ENCODE results near the gene PCNX2. TPM values are rescaled to one million over a fixed set of nuclear protein-coding genes. Genes with fewer than 3 reads are reported as not detected.
"Not testable (repeated sequence)": the region's sequence is repeated elsewhere in the genome, so short reads cannot be mapped to it uniquely, and the experiment has no call there.

Gene PCNX2
- total RNA-seq, 2 donors from 2014 or later, result 23.9 to 39.1 TPM

- Histone ChIP-seq H3K9ac (ENCODE audit: extremely low read depth, low read length, poor library complexity, severe bottlenecking) (no peak overlapping the region), H3K9me3 (ENCODE audit: control insufficient read depth, low read length) (no peaks in the 10 kb centered on the region), H3K27me3 (ENCODE audit: control insufficient read depth, insufficient read depth, low read length, poor library complexity, severe bottlenecking) (no peaks in the 10 kb centered on the region), H3K36me3 (ENCODE audit: control insufficient read depth, insufficient read depth, low read length) (no peaks in the 10 kb centered on the region), H3K27ac (ENCODE audit: low read depth, low read length) (peak overlapping the region; percentile 77), H3K4me3 (ENCODE audit: low read length) (no peak overlapping the region), H3K4me1 (ENCODE audit: control insufficient read depth, insufficient read depth, low read length) (no peaks in the 10 kb centered on the region)
- H3K36me3 Mint-ChIP-seq (ENCODE audit: low read depth), result peaks cover 11% of the 10 kb centered on the region
- no peaks in the 10 kb centered on the region for H3K9me3 Mint-ChIP-seq
- no peak for TF ChIP-seq CTCF (conservative IDR thresholded peaks at IDR 0.05)
- no peak for DNase-seq
- no peaks in the 10 kb centered on the region for H3K27me3 Mint-ChIP-seq (ENCODE audit: insufficient read depth)
- H3K27ac Mint-ChIP-seq, result no peak overlapping the region
- no peak overlapping the region for H3K4me3 Mint-ChIP-seq
- 95 to 100% methylated on average over 1 to 2 of the region's 2 CpGs for WGBS, 2 experiments (ENCODE audit: insufficient coverage in 1 of 2, insufficient read length in 1 of 2)
- H3K4me1 Mint-ChIP-seq, result peaks cover 6% of the 10 kb centered on the region
Observed at GRCh38 chr1:233081735-233082134, 213.8 kb downstream of the PCNX2 start.

- H3K36me3 Mint-ChIP-seq (ENCODE audit: low read depth); H3K4me3 Mint-ChIP-seq; H3K9me3 ChIP-seq (ENCODE audit: control insufficient read depth, low read length); H3K4me1 Mint-ChIP-seq; H3K27ac ChIP-seq (ENCODE audit: low read depth, low read length); H3K9me3 Mint-ChIP-seq; H3K27me3 ChIP-seq (ENCODE audit: control insufficient read depth, insufficient read depth, low read length, poor library complexity, severe bottlenecking); H3K27ac Mint-ChIP-seq; H3K4me3 ChIP-seq (ENCODE audit: low read length); H3K9ac ChIP-seq (ENCODE audit: extremely low read depth, low read length, poor library complexity, severe bottlenecking); H3K36me3 ChIP-seq (ENCODE audit: control insufficient read depth, insufficient read depth, low read length); H3K27me3 Mint-ChIP-seq (ENCODE audit: insufficient read depth); DNase-seq; H3K4me1 ChIP-seq (ENCODE audit: control insufficient read depth, insufficient read depth, low read length): not testable (repeated sequence)
- 97% methylated on average over 4 of the region's 4 CpGs; no CpG with 5 or more reads in 1 of the 2 experiments for WGBS, 2 experiments (ENCODE audit: insufficient coverage in 1 of 2, insufficient read length in 1 of 2)
Observed at GRCh38 chr1:233080827-233081226, 214.7 kb downstream of the PCNX2 start.

GRCh38 chr1:233080286-233080685 lies 215.2 kb downstream of the PCNX2 start:
- no peak overlapping the region for H3K4me3 ChIP-seq (ENCODE audit: low read length)
- no peaks in the 10 kb centered on the region for H3K9me3 ChIP-seq (ENCODE audit: control insufficient read depth, low read length)
- DNase-seq, result no peak
- Mint-ChIP-seq H3K9me3 (peaks cover 2% of the 10 kb centered on the region), H3K27ac (no peak overlapping the region), H3K36me3 (ENCODE audit: low read depth) (peaks cover 2% of the 10 kb centered on the region), H3K27me3 (ENCODE audit: insufficient read depth) (no peaks in the 10 kb centered on the region), H3K4me1 (peaks cover 6% of the 10 kb centered on the region), H3K4me3 (no peak overlapping the region)
- no peaks in the 10 kb centered on the region for H3K36me3 ChIP-seq (ENCODE audit: control insufficient read depth, insufficient read depth, low read length)
- TF ChIP-seq CTCF (conservative IDR thresholded peaks at IDR 0.05), result no peak
- H3K4me1 ChIP-seq (ENCODE audit: control insufficient read depth, insufficient read depth, low read length), result no peaks in the 10 kb centered on the region
- no peak overlapping the region for H3K9ac ChIP-seq (ENCODE audit: extremely low read depth, low read length, poor library complexity, severe bottlenecking)
- H3K27ac ChIP-seq (ENCODE audit: low read depth, low read length), result no peak overlapping the region
- H3K27me3 ChIP-seq (ENCODE audit: control insufficient read depth, insufficient read depth, low read length, poor library complexity, severe bottlenecking), result no peaks in the 10 kb centered on the region
- 89 to 95% methylated on average over 1 to 3 of the region's 3 CpGs for whole genome bisulfite sequencing, 2 experiments (ENCODE audit: insufficient coverage in 1 of 2, insufficient read length in 1 of 2)

- H3K9me3 ChIP-seq (ENCODE audit: control insufficient read depth, low read length), result no peaks in the 10 kb centered on the region
- Mint-ChIP-seq H3K9me3 (peaks cover 6% of the 10 kb centered on the region), H3K27me3 (ENCODE audit: insufficient read depth) (no peaks in the 10 kb centered on the region), H3K4me1 (peaks cover 6% of the 10 kb centered on the region), H3K4me3 (no peak overlapping the region), H3K36me3 (ENCODE audit: low read depth) (peaks cover 5% of the 10 kb centered on the region), H3K27ac (no peak overlapping the region)
- WGBS, 2 experiments (ENCODE audit: insufficient coverage in 1 of 2, insufficient read length in 1 of 2), result 50 to 63% methylated on average over 1 to 4 of the region's 4 CpGs
- H3K36me3 ChIP-seq (ENCODE audit: control insufficient read depth, insufficient read depth, low read length), result no peaks in the 10 kb centered on the region
- no peak overlapping the region for H3K4me3 ChIP-seq (ENCODE audit: low read length)
- no peaks in the 10 kb centered on the region for H3K27me3 ChIP-seq (ENCODE audit: control insufficient read depth, insufficient read depth, low read length, poor library complexity, severe bottlenecking)
- no peak overlapping the region for H3K9ac ChIP-seq (ENCODE audit: extremely low read depth, low read length, poor library complexity, severe bottlenecking)
- no peaks in the 10 kb centered on the region for H3K4me1 ChIP-seq (ENCODE audit: control insufficient read depth, insufficient read depth, low read length)
- TF ChIP-seq CTCF (conservative IDR thresholded peaks at IDR 0.05), result no peak
- no peak for DNase-seq
- H3K27ac ChIP-seq (ENCODE audit: low read depth, low read length), result no peak overlapping the region
Observed at GRCh38 chr1:233079574-233079973, 216.0 kb downstream of the PCNX2 start.

All from endodermal cell (in vitro differentiated cells).